NCI-H146 (cell line): ENCODE data around the gene PIGW.
A peak's percentile ranks its signal among the peaks of the same experiment; 100 is the strongest.

Experiments
- DNase-seq: peaks from one replicate; lab custom pipeline; 2025; lab: John Stamatoyannopoulos, UW

PIGW gene

GRCh38 chr17:36509272-36509985 is 25.4 kb upstream of the PIGW start:
- no peak for DNase-seq

- DNase-seq = no peak
These were observed 24.2 kb upstream of the PIGW start for GRCh38 chr17:36510636-36511035.

- DNase-seq = no peak
These were observed 23.6 kb upstream of the PIGW start for GRCh38 chr17:36511216-36511615.

- no peak for DNase-seq
These were observed 22.1 kb upstream of the PIGW start for GRCh38 chr17:36512641-36513040.

- DNase-seq = no peak
These were observed 19.9 kb upstream of the PIGW start for GRCh38 chr17:36514856-36515255.

- DNase-seq = no peak
These were observed 18.9 kb upstream of the PIGW start for GRCh38 chr17:36515837-36516236.

GRCh38 chr17:36523113-36523512 is 11.7 kb upstream of the PIGW start:
- DNase-seq = no peak

GRCh38 chr17:36524428-36524876 is 10.3 kb upstream of the PIGW start:
- DNase-seq = no peak

- no peak for DNase-seq
These were observed 9.7 kb upstream of the PIGW start for GRCh38 chr17:36525113-36525512.

GRCh38 chr17:36525888-36526287 is 8.9 kb upstream of the PIGW start:
- no peak for DNase-seq

GRCh38 chr17:36527621-36528250 is 7.1 kb upstream of the PIGW start:
- DNase-seq = no peak

- DNase-seq = no peak
These were observed 5.7 kb upstream of the PIGW start for GRCh38 chr17:36529121-36529520.

GRCh38 chr17:36532435-36532975 is 2.3 kb upstream of the PIGW start:
- DNase-seq = no peak

- DNase-seq = peak; percentile 83
These were observed 600 bp upstream of the PIGW start for GRCh38 chr17:36533935-36534839.

- DNase-seq = no peak
These were observed 888 bp downstream of the PIGW start for GRCh38 chr17:36535669-36536081.

GRCh38 chr17:36540696-36541095 is 5.9 kb downstream of the PIGW start:
- no peak for DNase-seq

- DNase-seq = no peak
These were observed 8.0 kb downstream of the PIGW start for GRCh38 chr17:36542755-36543154.

- DNase-seq = peak; percentile 77
These were observed 9.2 kb downstream of the PIGW start for GRCh38 chr17:36544044-36544306.

GRCh38 chr17:36544307-36545076 is 9.7 kb downstream of the PIGW start, which contains the start of gene GGNBP2:
TSS of gene GGNBP2 (plus strand) at chr17:36544919. CDS start at chr17:36545725, 806 bp downstream.
- DNase-seq = peak; percentile 95

GRCh38 chr17:36545077-36545464 is 10.3 kb downstream of the PIGW start:
- DNase-seq = no peak

GRCh38 chr17:36545465-36546417 is 11.0 kb downstream of the PIGW start:
- peak; percentile 97 for DNase-seq
